Ramos (cell line): Measurements from ENCODE around the gene AOC1.

Experiments used
- in situ Hi-C: fragments of 300-500 bp; cut with MboI; formaldehyde crosslinking; loops from one replicate; pipeline ENCODE4 v1.14.3; 2022; ENCODE audit warnings: low sequenced_read_pairs; ENCODE audit not compliant: unreplicated experiment

The AOC1 gene

GRCh38 chr7:150856303-150857275, 4.3 kb downstream of the AOC1 start:
- in situ Hi-C loops: no loop called here

- in situ Hi-C loops: no loop called here
Measured at GRCh38 chr7:150857276-150858055, 5.1 kb downstream of the AOC1 start.

GRCh38 chr7:150858236-150859197, 6.2 kb downstream of the AOC1 start:
- in situ Hi-C loops: no loop called here

GRCh38 chr7:150860291-150860977, 8.1 kb downstream of the AOC1 start:
- in situ Hi-C loops: no loop called here

- in situ Hi-C loops: no loop called here
Measured at GRCh38 chr7:150860978-150861295, 8.6 kb downstream of the AOC1 start.

GRCh38 chr7:150862356-150862755, 10.0 kb downstream of the AOC1 start:
- in situ Hi-C loops: no loop called here

- in situ Hi-C loops: no loop called here
Measured at GRCh38 chr7:150863946-150864345, 11.6 kb downstream of the AOC1 start.

GRCh38 chr7:150866932-150867564, 14.7 kb downstream of the AOC1 start:
- in situ Hi-C loops: no loop called here

GRCh38 chr7:150867605-150868004, 15.3 kb downstream of the AOC1 start:
- in situ Hi-C loops: no loop called here

- in situ Hi-C loops: no loop called here
Measured at GRCh38 chr7:150869467-150869866, 17.1 kb downstream of the AOC1 start.

GRCh38 chr7:150871601-150872000, 19.3 kb downstream of the AOC1 start:
- in situ Hi-C loops: no loop called here

- in situ Hi-C loops: no loop called here
Measured at GRCh38 chr7:150874401-150875198, 22.3 kb downstream of the AOC1 start.

GRCh38 chr7:150875791-150876190, 23.5 kb downstream of the AOC1 start:
- in situ Hi-C loops: no loop called here

- in situ Hi-C loops: no loop called here
Measured at GRCh38 chr7:150876817-150877526, 24.7 kb downstream of the AOC1 start.

- in situ Hi-C loops: no loop called here
Measured at GRCh38 chr7:150877536-150877935, 25.2 kb downstream of the AOC1 start.

- in situ Hi-C loops: no loop called here
Measured at GRCh38 chr7:150879345-150879744, 27.0 kb downstream of the AOC1 start.

GRCh38 chr7:150881189-150881588, 28.9 kb downstream of the AOC1 start:
- in situ Hi-C loops: no loop called here
